ENCODE measurements around the gene CELSR2. TPM values are rescaled to one million over a fixed set of nuclear protein-coding genes. Genes with fewer than 3 reads are reported as not detected.

CELSR2 gene
- total RNA-seq, 1 donor from 2014 or later: 20.9 TPM

- peak; percentile 79 for DNase-seq (ENCODE audit: low spot score)
Measured at GRCh38 chr1:109263597-109264378, 14.4 kb downstream of the CELSR2 start.

DNA sequence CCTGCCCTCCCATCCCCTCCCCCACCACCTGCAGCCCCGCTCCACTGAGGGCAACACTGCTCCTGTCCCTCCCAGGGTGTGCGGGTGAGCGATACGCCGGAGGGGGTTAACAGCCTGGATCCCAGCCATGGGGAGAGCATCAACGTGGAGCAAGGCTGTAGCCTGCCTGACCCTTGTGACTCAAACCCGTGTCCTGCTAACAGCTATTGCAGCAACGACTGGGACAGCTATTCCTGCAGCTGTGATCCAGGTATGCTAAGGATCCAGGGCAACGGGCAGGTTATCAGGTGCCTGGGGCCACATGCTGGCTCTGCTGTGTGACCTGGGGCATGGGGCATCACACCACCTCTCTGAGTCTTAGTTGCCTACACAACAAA is 15.0 kb downstream of the CELSR2 start:
- DNase-seq (ENCODE audit: low spot score): no peak

DNA sequence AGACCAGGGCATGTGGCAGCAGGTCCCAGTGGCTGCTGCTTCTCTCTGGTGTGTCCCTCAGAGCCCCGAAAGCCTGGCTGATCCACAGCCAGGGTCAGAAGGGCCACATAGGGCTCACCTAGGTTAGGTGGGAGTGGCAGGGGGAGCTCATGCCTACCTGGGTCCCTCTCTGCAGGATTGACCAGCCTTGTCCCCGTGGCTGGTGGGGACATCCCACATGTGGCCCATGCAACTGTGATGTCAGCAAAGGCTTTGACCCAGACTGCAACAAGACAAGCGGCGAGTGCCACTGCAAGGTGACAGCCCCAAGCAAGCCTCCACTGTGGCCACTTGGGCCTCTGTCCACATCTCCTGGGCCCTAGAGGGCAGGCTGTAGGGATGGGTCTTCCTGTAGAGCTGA is 15.7 kb downstream of the CELSR2 start:
- no peak for DNase-seq (ENCODE audit: low spot score)

DNA sequence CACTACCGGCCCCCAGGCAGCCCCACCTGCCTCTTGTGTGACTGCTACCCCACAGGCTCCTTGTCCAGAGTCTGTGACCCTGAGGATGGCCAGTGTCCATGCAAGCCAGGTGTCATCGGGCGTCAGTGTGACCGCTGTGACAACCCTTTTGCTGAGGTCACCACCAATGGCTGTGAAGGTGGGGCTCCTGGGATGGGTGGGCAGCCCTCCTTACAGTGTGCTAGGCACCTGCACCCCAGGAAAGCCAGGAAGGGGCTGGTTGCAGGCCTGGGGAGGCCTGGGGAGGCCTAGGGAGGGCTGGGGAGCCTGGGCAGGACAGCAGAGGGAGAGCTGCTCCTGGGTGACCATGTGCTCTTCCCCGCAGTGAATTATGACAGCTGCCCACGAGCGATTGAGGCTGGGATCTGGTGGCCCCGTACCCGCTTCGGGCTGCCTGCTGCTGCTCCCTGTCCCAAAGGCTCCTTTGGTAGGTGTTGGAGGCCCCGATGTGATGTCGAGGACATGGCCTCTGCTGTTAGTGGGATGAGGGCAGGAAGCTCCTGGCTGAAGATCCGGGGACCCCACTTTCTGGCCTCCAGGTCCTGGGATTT is 16.5 kb downstream of the CELSR2 start:
- no peak for DNase-seq (ENCODE audit: low spot score)

DNA sequence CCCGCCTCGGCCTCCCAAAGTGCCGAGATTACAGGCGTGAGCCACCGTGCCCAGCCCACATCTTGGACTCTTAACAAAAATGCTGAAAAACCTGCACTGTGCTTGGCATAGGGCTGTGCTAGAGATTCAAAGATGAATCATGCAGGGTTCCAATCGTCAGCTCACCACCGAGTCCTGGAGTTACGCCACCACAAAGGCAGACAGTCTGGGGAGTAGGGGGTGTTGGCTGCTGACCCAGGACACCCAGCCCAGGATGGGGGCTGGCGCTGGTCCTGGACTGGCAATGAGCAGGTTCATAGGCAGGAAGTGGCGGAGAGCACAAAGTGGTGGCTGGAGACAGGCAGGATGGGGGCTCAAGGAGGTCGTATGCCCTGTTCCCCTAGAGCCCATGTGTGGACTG is 17.6 kb downstream of the CELSR2 start:
- no peak for DNase-seq (ENCODE audit: low spot score)

GRCh38 chr1:109267743-109268300 is 18.5 kb downstream of the CELSR2 start:
- no peak for DNase-seq (ENCODE audit: low spot score)

GRCh38 chr1:109268431-109269211 is 19.3 kb downstream of the CELSR2 start:
- DNase-seq (ENCODE audit: low spot score): no peak

- no peak for DNase-seq (ENCODE audit: low spot score)
Measured at GRCh38 chr1:109269212-109269980, 20.1 kb downstream of the CELSR2 start.

GRCh38 chr1:109269981-109270622 is 20.8 kb downstream of the CELSR2 start:
- DNase-seq (ENCODE audit: low spot score): no peak

DNA sequence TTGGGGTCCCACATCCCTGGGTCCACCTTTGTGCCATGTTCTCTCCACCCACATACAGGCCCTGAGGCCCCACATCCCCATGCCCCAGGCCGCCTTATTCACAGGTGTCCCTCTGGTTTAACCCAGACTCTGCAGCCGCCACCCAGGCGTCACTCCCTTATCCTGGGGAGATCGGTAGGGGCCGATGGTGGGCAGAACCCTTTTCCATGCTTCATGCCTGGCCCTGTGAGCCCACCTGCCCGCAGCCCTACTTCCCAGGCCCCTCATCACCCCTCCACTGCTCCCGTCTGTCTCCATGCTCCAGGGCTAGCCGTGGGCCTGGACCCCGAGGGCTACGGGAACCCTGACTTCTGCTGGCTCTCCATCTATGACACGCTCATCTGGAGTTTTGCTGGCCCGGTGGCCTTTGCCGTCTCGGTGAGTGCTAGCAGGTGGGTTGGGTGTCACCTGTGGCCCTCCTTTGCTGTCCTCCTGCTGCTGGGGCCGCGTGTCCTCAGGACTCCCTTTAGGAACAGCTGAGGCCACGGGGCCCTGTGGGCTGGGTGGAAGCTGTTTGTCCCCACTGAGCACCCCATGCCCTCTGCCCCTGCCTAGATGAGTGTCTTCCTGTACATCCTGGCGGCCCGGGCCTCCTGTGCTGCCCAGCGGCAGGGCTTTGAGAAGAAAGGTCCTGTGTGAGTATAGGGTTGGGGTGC is 21.4 kb downstream of the CELSR2 start:
- no peak for DNase-seq (ENCODE audit: low spot score)

DNA sequence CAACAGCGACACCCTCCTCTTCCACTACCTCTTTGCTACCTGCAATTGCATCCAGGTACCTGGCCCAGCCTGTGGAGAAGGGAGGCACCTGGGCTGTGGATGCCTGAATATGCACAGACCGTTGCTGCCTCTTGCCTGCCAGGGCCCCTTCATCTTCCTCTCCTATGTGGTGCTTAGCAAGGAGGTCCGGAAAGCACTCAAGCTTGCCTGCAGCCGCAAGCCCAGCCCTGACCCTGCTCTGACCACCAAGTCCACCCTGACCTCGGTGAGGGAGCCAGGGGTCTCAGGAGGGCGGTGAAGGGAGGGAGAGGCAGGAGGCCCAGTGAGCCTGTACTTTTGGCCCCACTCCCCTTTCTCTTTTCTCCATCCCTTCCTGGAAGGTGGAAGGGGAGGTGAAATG is 22.1 kb downstream of the CELSR2 start:
- DNase-seq (ENCODE audit: low spot score): no peak

GRCh38 chr1:109272021-109272799 is 22.9 kb downstream of the CELSR2 start:
- no peak for DNase-seq (ENCODE audit: low spot score)

DNA sequence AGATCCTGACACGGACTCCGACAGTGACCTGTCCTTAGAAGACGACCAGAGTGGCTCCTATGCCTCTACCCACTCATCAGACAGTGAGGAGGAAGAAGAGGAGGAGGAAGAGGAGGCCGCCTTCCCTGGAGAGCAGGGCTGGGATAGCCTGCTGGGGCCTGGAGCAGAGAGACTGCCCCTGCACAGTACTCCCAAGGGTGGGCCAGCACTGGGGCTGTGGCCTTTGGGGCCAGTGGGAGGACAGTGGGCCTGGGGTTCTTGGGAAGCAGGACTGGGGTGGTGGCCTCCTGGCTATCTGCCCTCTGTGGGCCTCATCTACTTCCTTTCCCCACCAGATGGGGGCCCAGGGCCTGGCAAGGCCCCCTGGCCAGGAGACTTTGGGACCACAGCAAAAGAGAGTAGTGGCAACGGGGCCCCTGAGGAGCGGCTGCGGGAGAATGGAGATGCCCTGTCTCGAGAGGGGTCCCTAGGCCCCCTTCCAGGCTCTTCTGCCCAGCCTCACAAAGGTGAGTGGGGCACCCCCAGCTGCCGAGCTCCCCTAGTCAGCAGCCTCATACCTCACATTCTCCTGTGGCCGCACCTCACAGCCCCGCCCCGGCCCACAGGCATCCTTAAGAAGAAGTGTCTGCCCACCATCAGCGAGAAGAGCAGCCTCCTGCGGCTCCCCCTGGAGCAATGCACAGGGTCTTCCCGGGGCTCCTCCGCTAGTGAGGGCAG is 23.6 kb downstream of the CELSR2 start:
- no peak for DNase-seq (ENCODE audit: low spot score)

- DNase-seq (ENCODE audit: low spot score): no peak
Measured at GRCh38 chr1:109273570-109274288, 24.4 kb downstream of the CELSR2 start.

DNA sequence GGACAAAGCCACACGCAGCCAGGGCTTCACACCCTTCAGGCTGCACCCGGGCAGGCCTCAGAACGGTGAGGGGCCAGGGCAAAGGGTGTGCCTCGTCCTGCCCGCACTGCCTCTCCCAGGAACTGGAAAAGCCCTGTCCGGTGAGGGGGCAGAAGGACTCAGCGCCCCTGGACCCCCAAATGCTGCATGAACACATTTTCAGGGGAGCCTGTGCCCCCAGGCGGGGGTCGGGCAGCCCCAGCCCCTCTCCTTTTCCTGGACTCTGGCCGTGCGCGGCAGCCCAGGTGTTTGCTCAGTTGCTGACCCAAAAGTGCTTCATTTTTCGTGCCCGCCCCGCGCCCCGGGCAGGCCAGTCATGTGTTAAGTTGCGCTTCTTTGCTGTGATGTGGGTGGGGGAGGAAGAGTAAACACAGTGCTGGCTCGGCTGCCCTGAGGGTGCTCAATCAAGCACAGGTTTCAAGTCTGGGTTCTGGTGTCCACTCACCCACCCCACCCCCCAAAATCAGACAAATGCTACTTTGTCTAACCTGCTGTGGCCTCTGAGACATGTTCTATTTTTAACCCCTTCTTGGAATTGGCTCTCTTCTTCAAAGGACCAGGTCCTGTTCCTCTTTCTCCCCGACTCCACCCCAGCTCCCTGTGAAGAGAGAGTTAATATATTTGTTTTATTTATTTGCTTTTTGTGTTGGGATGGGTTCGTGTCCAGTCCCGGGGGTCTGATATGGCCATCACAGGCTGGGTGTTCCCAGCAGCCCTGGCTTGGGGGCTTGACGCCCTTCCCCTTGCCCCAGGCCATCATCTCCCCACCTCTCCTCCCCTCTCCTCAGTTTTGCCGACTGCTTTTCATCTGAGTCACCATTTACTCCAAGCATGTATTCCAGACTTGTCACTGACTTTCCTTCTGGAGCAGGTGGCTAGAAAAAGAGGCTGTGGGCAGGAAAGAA is 25.5 kb downstream of the CELSR2 start:
- DNase-seq (ENCODE audit: low spot score): peak; percentile 75

- DNase-seq (ENCODE audit: low spot score): no peak
Measured at GRCh38 chr1:109275706-109276345, 26.5 kb downstream of the CELSR2 start.
